Epidermal melanocyte (primary cell): ENCODE results near the gene ANKRD63.

Experiments used
- DNase-seq: peaks from one replicate; pipeline ENCODE4 v3.0.0; 2011; ENCODE audit warnings: low spot score; ENCODE audit not compliant: insufficient read length

Gene ANKRD63

GRCh38 chr15:40295877-40296560 lies 13.2 kb upstream of the ANKRD63 start:
- DNase-seq: no peak

- no peak for DNase-seq
Measured at GRCh38 chr15:40295297-40295696, 12.4 kb upstream of the ANKRD63 start.

- DNase-seq: no peak
Measured at GRCh38 chr15:40293905-40294895, 11.3 kb upstream of the ANKRD63 start.

- DNase-seq: no peak
Measured at GRCh38 chr15:40293006-40293405, 10.1 kb upstream of the ANKRD63 start.

GRCh38 chr15:40292246-40292645 lies 9.4 kb upstream of the ANKRD63 start:
- DNase-seq: no peak

GRCh38 chr15:40290918-40291574 lies 8.2 kb upstream of the ANKRD63 start:
- peak; percentile 67 for DNase-seq

- no peak for DNase-seq
Measured at GRCh38 chr15:40290545-40290917, 7.7 kb upstream of the ANKRD63 start.

GRCh38 chr15:40289140-40289775 lies 6.4 kb upstream of the ANKRD63 start:
- DNase-seq: no peak

- DNase-seq: no peak
Measured at GRCh38 chr15:40287968-40288367, 5.1 kb upstream of the ANKRD63 start.

GRCh38 chr15:40287505-40287904 lies 4.6 kb upstream of the ANKRD63 start:
- DNase-seq: no peak

GRCh38 chr15:40286794-40287193 lies 3.9 kb upstream of the ANKRD63 start:
- no peak for DNase-seq

- no peak for DNase-seq
Measured at GRCh38 chr15:40286061-40286532, 3.2 kb upstream of the ANKRD63 start.

GRCh38 chr15:40285554-40286011 lies 2.7 kb upstream of the ANKRD63 start:
- DNase-seq: no peak

GRCh38 chr15:40285151-40285550 lies 2.3 kb upstream of the ANKRD63 start:
- no peak for DNase-seq

GRCh38 chr15:40283615-40284300 lies 894 bp upstream of the ANKRD63 start:
- no peak for DNase-seq

GRCh38 chr15:40282147-40282868 lies 556 bp downstream of the ANKRD63 start:
- no peak for DNase-seq

GRCh38 chr15:40281801-40282146 lies 1.1 kb downstream of the ANKRD63 start:
- no peak for DNase-seq

- no peak for DNase-seq
Measured at GRCh38 chr15:40281057-40281800, 1.6 kb downstream of the ANKRD63 start.

- DNase-seq: no peak
Measured at GRCh38 chr15:40280260-40281056, 2.4 kb downstream of the ANKRD63 start.
